ENCODE data around the gene GULP1. TPM values are rescaled to one million over a fixed set of nuclear protein-coding genes. Genes with fewer than 3 reads are reported as not detected.

The GULP1 gene
- total and polyA plus RNA-seq, 2 of the 4 experiments (the other 2 are of a cell fraction) = 24.4 to 40.1 TPM

DNA sequence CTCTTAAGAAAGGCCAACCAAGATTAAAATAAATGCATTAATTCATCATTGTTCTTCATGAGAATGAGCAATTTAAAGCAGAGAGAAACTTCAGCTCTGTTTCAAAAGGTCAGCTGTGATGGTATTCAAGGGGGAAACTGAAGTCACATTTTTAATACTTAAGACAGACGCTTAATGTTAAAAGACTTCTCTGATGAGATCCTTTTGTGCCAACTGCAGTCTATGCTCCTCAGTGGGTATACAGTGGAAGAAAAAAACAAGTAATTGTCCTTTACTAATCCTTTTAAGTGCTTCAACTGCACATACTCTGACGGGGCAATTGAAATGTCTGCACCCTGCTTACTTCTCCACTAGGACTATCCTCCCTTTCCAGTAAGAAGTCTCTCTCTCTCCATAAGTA is 309.7 kb downstream of the GULP1 start:
- H3K9me1 ChIP-seq (ENCODE audit: insufficient read depth, low read length) = peaks cover 2% of the 10 kb centered on the region; the same call in 1 of the 2 replicates

More for the DNA sequence above, 309.7 kb downstream of the GULP1 start:
- no peak overlapping the region for H3K14ac ChIP-seq (replicated peaks; ENCODE audit: low read depth, low read length)
- H3K4me3 ChIP-seq (ENCODE audit: insufficient read depth, low read depth, low read length) = no peak overlapping the region
- H3K79me1 ChIP-seq (ENCODE audit: low read depth in 1 of 2, low read length in 2 of 2) = no peaks in the 10 kb centered on the region
- ChIA-PET CTCF (no interaction called here), POLR2A (ENCODE audit: unreplicated experiment) (no interaction called here)
- in situ Hi-C loops (cut with MboI; ENCODE audit: low sequenced_read_pairs) = no loop called here
- no peaks in the 10 kb centered on the region for H3K36me3 ChIP-seq (ENCODE audit: control insufficient read depth, insufficient read depth, low read length)
- no peak overlapping the region for H2AK5ac ChIP-seq (ENCODE audit: low read depth, low read length)
- H3K27ac ChIP-seq (ENCODE audit: insufficient read depth, low read length) = no peak overlapping the region
- H3K27me3 ChIP-seq (ENCODE audit: control insufficient read depth, insufficient read depth, low read length) = no peaks in the 10 kb centered on the region
- no peak overlapping the region for H2AFZ ChIP-seq (replicated peaks; ENCODE audit: low read length, poor library complexity)
- H3K23ac ChIP-seq (ENCODE audit: low read depth, low read length) = no peak overlapping the region
- H3K9ac ChIP-seq (ENCODE audit: low read depth, low read length) = no peak overlapping the region
- no peak overlapping the region for H4K8ac ChIP-seq (ENCODE audit: low read depth in 2 of 2, low read length in 2 of 2)
- WGBS, 2 experiments (ENCODE audit: extremely low coverage in 2 of 2, insufficient read length in 1 of 2) = no CpG with 5 or more reads among the region's 2 CpGs
- no peak overlapping the region for H2BK20ac ChIP-seq (ENCODE audit: low read depth, low read length)
- H2BK120ac ChIP-seq (ENCODE audit: low read depth, low read length) = no peak overlapping the region
- H3K4me1 ChIP-seq (ENCODE audit: control insufficient read depth, insufficient read depth, low read length) = peaks cover 2% of the 10 kb centered on the region; the same call in 1 of the 2 replicates
- ATAC-seq (ENCODE audit: low read depth) (no peak), DNase-seq (no peak)
- intact Hi-C loops (cut with micrococcal nuclease) = no loop called here
- no peak overlapping the region; the same call in 1 of the 2 replicates for H4K5ac ChIP-seq (ENCODE audit: low read depth, low read length)
- no peak overlapping the region for H2AK9ac ChIP-seq (replicated peaks; ENCODE audit: low read depth, low read length, poor library complexity)
- BruUV-seq (replicated peaks) = no TSS peak
- no peak overlapping the region for H3K4ac ChIP-seq (ENCODE audit: low read depth, low read length)
- no peak overlapping the region for H3K56ac ChIP-seq (ENCODE audit: extremely low read depth, insufficient read depth, low read length)
- H4K20me1 ChIP-seq (ENCODE audit: insufficient read depth, low read length) = no peaks in the 10 kb centered on the region
- no peak overlapping the region for H3K4me2 ChIP-seq (ENCODE audit: low read depth, low read length)
- no peaks in the 10 kb centered on the region for H3K9me3 ChIP-seq (ENCODE audit: control insufficient read depth, insufficient read depth, low read length)
- H4K91ac ChIP-seq (ENCODE audit: insufficient read depth, low read depth, low read length) = no peak overlapping the region
- H3K18ac ChIP-seq (ENCODE audit: low read depth, low read length) = no peak overlapping the region
- no peak overlapping the region for H2BK15ac ChIP-seq (ENCODE audit: low read depth, low read length)
- dilution Hi-C loops (cut with HindIII; ENCODE audit: low sequenced_read_pairs, unreplicated experiment) = no loop called here
- TF ChIP-seq POLR2A (IDR thresholded peaks at IDR 0.05; ENCODE audit: low read depth, low read length) (no peak), USF2 (IDR thresholded peaks at IDR 0.05; ENCODE audit: low read depth, low read length) (no peak), MAZ (IDR thresholded peaks at IDR 0.05; ENCODE audit: borderline replicate concordance, low read depth, low read length) (no peak), FOS (IDR thresholded peaks at IDR 0.05; ENCODE audit: low read depth, low read length) (no peak), CEBPB (IDR thresholded peaks at IDR 0.05; ENCODE audit: low read depth, low read length) (no peak), CHD1 (IDR thresholded peaks at IDR 0.05; ENCODE audit: low read depth, low read length) (no peak), ELK1 (IDR thresholded peaks at IDR 0.05; ENCODE audit: borderline replicate concordance, low read depth, low read length) (no peak), SMC3 (IDR thresholded peaks at IDR 0.05; ENCODE audit: low read depth, low read length) (no peak), NFE2L2 (IDR thresholded peaks at IDR 0.05; ENCODE audit: low read depth, low read length) (no peak), RAD21 (IDR thresholded peaks at IDR 0.05; ENCODE audit: low read length) (no peak), RCOR1 (IDR thresholded peaks at IDR 0.05; ENCODE audit: insufficient replicate concordance, low read length) (no peak), BHLHE40 (IDR thresholded peaks at IDR 0.05; ENCODE audit: low read depth, low read length) (no peak), MAFK (IDR thresholded peaks at IDR 0.05; ENCODE audit: low read depth, low read length) (no peak), RFX5 (IDR thresholded peaks at IDR 0.05; ENCODE audit: low read depth, low read length) (no peak), MXI1 (IDR thresholded peaks at IDR 0.05; ENCODE audit: borderline replicate concordance, low read depth, low read length) (no peak)
- TF ChIP-seq, protein P1, sequence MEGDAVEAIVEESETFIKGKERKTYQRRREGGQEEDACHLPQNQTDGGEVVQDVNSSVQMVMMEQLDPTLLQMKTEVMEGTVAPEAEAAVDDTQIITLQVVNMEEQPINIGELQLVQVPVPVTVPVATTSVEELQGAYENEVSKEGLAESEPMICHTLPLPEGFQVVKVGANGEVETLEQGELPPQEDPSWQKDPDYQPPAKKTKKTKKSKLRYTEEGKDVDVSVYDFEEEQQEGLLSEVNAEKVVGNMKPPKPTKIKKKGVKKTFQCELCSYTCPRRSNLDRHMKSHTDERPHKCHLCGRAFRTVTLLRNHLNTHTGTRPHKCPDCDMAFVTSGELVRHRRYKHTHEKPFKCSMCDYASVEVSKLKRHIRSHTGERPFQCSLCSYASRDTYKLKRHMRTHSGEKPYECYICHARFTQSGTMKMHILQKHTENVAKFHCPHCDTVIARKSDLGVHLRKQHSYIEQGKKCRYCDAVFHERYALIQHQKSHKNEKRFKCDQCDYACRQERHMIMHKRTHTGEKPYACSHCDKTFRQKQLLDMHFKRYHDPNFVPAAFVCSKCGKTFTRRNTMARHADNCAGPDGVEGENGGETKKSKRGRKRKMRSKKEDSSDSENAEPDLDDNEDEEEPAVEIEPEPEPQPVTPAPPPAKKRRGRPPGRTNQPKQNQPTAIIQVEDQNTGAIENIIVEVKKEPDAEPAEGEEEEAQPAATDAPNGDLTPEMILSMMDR (conservative IDR thresholded peaks at IDR 0.05; ENCODE audit: low read depth, low read length) = no peak
- H2BK5ac ChIP-seq (ENCODE audit: low read depth, low read length, poor library complexity, severe bottlenecking) = no peak overlapping the region
